Activated T-helper 1 cell treated with anti-CD3 and anti-CD28 coated beads, Interleukin-12 subunit alpha, Interleukin-12 subunit beta, Interleukin-2, Interleukin-4 antibody, amounts not matched to agents 30 ng/mL and 10 ng/mL and 1 ng/mL, durations not matched to agents 14 hours and 24 hours and 36 hours (primary cell): ENCODE measurements around the gene OTUD5. TPM values are rescaled to one million over a fixed set of nuclear protein-coding genes. Genes with fewer than 3 reads are reported as not detected.

ENCODE experiments used
- DNase-seq: peaks from one replicate; pipeline ENCODE4 v3.0.0; 2021; ENCODE audit warnings: low spot score
- H3K27ac Mint-ChIP-seq: one replicate; pipeline ENCODE4 v1.8.0; 2021; ENCODE audit warnings: mild to moderate bottlenecking, mixed read lengths
- H3K27me3 Mint-ChIP-seq: one replicate; pipeline ENCODE4 v1.8.0; 2022; ENCODE audit warnings: mild to moderate bottlenecking, moderate library complexity, mixed read lengths; ENCODE audit not compliant: insufficient read depth
- H3K36me3 Mint-ChIP-seq: one replicate; pipeline ENCODE4 v1.8.0; 2021; ENCODE audit warnings: low read depth, mixed read lengths
- H3K4me1 Mint-ChIP-seq: one replicate; pipeline ENCODE4 v1.8.0; 2021; ENCODE audit warnings: low read depth, mixed read lengths
- H3K4me3 Mint-ChIP-seq: one replicate; pipeline ENCODE4 v1.8.0; 2021; ENCODE audit warnings: mild to moderate bottlenecking, moderate library complexity, mixed read lengths
- H3K9me3 Mint-ChIP-seq: one replicate; pipeline ENCODE4 v1.8.0; 2021; ENCODE audit warnings: mixed read lengths
- intact Hi-C: fragments of 100-400 bp; cut with micrococcal nuclease; formaldehyde crosslinking; loops from one replicate; pipeline ENCODE4 v1.15.1; 2024
- total RNA-seq: library from RNA; stranded (reverse); gene quantifications from 2 replicates; pipeline ENCODE4 v1.2.3, GENCODE V29; 2022

OTUD5 gene
- total RNA-seq, 1 donor from 2014 or later, result 84.1 TPM

DNA sequence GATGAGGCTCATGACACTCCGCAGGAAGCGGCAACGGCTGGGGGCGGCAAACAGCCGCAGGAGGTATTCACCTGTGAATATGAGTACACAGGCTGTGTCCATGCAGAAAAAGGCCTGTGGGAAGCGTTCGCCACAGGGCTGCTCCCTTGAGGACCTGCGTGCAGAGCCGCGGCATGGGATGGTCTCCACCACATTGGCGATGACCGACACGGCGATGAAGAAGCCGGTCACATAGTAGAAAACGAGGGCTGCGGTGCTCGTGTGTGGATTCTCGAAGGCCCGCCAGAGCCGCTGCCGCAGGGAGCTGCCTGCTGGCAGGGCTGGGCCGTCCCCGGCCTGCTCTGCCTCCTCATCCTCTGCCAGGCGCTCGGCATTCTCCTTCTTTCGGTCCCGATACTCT is 12.1 kb upstream of the OTUD5 start:
- H3K4me1 Mint-ChIP-seq, result peaks cover 10% of the 10 kb centered on the region
- DNase-seq, result no peak
- no peak overlapping the region for H3K27ac Mint-ChIP-seq
- peaks cover 10% of the 10 kb centered on the region for H3K36me3 Mint-ChIP-seq
- intact Hi-C loops, result no loop called here
- H3K4me3 Mint-ChIP-seq, result no peak overlapping the region
- no peaks in the 10 kb centered on the region for H3K27me3 Mint-ChIP-seq
- no peaks in the 10 kb centered on the region for H3K9me3 Mint-ChIP-seq

DNA sequence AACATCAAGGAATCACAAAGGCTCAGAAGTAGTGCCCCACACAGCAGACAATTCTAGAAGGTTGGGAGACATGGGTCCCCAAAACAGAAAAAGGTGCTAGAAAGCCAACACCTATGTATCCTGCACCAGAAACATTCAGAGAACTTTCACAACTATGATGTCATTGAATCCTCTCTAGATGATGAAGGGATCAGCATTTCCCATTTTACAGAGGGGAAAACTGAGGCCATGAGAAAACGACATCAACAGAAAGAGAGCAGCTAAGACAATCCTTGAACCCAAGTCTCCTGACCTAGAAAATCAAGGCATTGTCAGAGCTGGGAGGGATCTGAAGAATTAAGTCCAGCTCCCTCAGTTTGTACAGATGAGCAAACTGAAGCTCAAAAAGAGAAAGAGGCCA is 11.0 kb upstream of the OTUD5 start:
- H3K4me3 Mint-ChIP-seq, result no peak overlapping the region
- H3K36me3 Mint-ChIP-seq, result peaks cover 14% of the 10 kb centered on the region
- DNase-seq, result no peak
- H3K27ac Mint-ChIP-seq, result no peak overlapping the region
- intact Hi-C loops, result no loop called here
- no peaks in the 10 kb centered on the region for H3K27me3 Mint-ChIP-seq
- H3K9me3 Mint-ChIP-seq, result no peaks in the 10 kb centered on the region
- peaks cover 9% of the 10 kb centered on the region for H3K4me1 Mint-ChIP-seq

DNA sequence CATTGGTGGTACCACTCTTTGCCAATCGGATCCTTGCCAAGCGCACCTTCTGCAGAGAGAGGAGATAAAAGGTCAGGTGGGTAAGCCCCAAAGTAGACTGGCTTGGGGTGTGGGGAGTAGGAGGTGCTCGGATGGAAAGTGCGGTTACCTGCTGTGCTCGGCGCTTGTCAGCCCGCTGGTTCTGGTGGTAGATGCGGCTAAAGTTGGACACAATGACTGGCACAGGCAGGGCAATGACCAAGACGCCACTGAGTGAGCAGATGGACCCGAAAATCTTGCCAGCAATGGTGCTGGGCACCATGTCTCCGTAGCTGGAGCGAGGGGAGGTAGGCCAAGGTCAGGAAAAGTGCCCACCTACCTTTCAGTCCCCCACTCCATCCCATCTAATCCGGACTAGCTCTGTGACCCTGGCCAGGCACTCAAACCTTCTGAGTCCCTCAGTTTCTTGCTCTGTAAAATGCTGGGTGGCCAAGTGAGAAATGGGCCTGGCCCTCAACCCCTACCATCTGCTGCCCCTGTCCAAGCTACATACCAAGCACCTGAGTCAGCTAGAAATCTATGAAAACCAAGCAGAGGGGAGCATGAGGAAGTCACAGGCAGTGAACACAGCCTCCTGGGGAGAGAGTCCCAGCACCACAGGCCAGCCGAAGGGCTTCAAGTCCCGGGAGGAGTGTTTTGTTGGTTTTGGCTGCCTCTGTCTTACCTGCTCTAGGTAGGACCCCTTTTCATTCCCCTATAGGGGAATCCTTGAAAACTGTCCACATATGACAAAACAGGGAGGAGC is 9.6 kb upstream of the OTUD5 start:
- no peak overlapping the region for H3K27ac Mint-ChIP-seq
- H3K9me3 Mint-ChIP-seq, result no peaks in the 10 kb centered on the region
- H3K36me3 Mint-ChIP-seq, result peaks cover 10% of the 10 kb centered on the region
- intact Hi-C loops, result no loop called here
- no peak for DNase-seq
- no peaks in the 10 kb centered on the region for H3K4me1 Mint-ChIP-seq
- H3K27me3 Mint-ChIP-seq, result no peaks in the 10 kb centered on the region
- H3K4me3 Mint-ChIP-seq, result no peak overlapping the region

DNA sequence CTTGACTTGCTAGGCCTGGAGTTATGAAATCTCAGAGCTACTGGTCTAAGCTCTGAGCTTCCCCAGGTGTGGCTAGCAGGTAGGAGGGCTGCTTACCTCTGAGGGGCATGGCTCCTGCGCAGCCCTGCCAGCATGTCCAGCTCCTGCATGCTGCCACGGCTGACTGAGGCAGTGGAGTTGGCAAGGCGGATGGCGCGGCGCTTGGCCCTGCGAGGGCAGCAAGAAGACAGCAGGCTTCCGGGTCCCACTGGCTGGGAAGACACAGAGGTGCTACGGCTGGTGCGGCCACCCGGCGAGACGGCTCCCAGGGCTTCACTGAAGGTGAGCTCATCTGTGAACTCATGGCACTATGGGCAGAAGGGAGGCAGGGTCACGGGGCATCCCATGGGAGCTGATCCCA is 8.6 kb upstream of the OTUD5 start:
- no peak for DNase-seq
- intact Hi-C loops, result no loop called here
- H3K27me3 Mint-ChIP-seq, result no peaks in the 10 kb centered on the region
- H3K9me3 Mint-ChIP-seq, result no peaks in the 10 kb centered on the region
- H3K4me3 Mint-ChIP-seq, result no peak overlapping the region
- no peaks in the 10 kb centered on the region for H3K4me1 Mint-ChIP-seq
- no peak overlapping the region for H3K27ac Mint-ChIP-seq
- peaks cover 10% of the 10 kb centered on the region for H3K36me3 Mint-ChIP-seq

DNA sequence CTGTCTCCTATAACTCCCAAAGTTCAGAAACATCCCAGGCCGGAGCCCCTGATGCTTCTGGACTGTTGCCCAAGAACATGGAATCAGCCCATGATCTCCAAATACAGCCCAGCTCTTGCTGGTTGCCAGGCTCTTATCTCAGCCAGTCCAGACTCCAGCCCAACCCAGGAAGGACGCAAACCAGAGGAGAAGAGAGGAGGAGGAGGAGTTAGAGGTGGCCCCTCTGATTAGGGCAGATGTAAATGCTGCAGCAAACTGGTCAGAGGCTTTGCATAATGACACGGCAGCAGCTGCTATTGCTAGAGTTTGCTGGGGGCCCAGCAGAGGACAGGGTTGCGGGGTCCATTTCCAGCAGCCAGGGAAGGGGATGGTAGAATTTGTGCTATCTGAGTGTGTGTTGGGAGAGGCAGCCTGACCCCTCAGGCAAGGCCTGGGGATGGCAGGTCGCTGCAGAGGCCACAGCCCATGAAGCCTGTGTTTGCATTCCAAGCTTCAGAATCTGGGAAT is 4.2 kb upstream of the OTUD5 start:
- Mint-ChIP-seq H3K27me3 (no peaks in the 10 kb centered on the region), H3K36me3 (peaks cover 12% of the 10 kb centered on the region), H3K27ac (no peak overlapping the region), H3K4me1 (peaks cover 19% of the 10 kb centered on the region), H3K4me3 (no peak overlapping the region), H3K9me3 (no peaks in the 10 kb centered on the region)
- intact Hi-C loops, result no loop called here
- no peak for DNase-seq

DNA sequence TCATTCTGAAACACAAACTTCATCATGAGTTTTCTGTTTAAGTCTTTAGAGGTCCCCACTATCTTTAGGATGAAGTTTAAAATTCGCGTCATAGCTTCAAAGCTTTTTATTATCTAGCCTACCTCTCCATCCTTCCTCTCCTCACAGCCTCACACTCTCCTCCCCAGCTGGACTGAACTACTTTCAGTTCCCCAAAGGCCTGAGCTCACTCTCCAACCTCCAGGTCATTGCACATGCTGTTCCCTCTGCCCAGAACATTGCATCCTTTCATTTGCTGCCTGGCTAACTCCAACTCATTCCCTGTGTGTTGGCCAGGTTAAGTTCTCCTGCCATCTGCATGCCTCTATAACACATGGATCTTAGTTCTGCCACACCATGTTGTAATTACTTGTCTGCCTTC is 2.9 kb upstream of the OTUD5 start:
- intact Hi-C loops, result no loop called here
- Mint-ChIP-seq H3K36me3 (peaks cover 13% of the 10 kb centered on the region), H3K4me1 (peaks cover 25% of the 10 kb centered on the region)

DNA sequence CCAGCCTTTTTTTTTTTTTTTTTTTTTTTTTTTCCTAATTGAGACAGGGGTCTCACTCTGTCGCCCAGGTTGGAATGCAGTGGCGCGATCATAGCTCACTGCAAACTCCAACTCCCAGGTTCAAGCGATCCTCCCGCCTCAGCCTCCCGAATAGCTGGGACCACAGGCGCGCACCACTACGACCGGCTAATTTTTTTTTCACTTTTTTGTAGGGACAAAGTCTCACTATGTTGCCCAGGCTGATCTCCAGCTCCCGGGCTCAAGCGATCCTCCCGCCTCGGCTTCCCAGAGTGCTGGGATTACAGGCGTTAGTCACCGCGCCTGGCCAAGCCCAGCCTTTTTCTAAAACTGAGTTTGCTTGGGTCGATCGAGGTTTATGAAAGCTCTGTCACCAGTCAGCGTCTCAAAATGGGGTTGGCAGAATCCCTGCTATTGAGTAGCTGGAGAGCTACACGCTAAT is 1.3 kb upstream of the OTUD5 start:
- intact Hi-C loops, result loop anchor here (1.0 kb wide), 6 partner anchors 39 to 361 kb away; partner anchors contain the start of genes GRIPAP1, PIM2, TFE3 and WDR13
- no peaks in the 10 kb centered on the region for H3K27me3 Mint-ChIP-seq
- H3K27ac Mint-ChIP-seq, result peak overlapping the region; percentile 100
- H3K36me3 Mint-ChIP-seq, result peaks cover 15% of the 10 kb centered on the region
- H3K9me3 Mint-ChIP-seq, result no peaks in the 10 kb centered on the region
- peak; percentile 2 for DNase-seq
- H3K4me1 Mint-ChIP-seq, result peaks cover 33% of the 10 kb centered on the region
- H3K4me3 Mint-ChIP-seq, result peak overlapping the region; percentile 98

More for the DNA sequence above, 2.9 kb upstream of the OTUD5 start:
- DNase-seq, result no peak
- no peaks in the 10 kb centered on the region for H3K27me3 Mint-ChIP-seq
- peak overlapping the region; percentile 72 for H3K27ac Mint-ChIP-seq
- H3K9me3 Mint-ChIP-seq, result no peaks in the 10 kb centered on the region
- peak overlapping the region; percentile 98 for H3K4me3 Mint-ChIP-seq

DNA sequence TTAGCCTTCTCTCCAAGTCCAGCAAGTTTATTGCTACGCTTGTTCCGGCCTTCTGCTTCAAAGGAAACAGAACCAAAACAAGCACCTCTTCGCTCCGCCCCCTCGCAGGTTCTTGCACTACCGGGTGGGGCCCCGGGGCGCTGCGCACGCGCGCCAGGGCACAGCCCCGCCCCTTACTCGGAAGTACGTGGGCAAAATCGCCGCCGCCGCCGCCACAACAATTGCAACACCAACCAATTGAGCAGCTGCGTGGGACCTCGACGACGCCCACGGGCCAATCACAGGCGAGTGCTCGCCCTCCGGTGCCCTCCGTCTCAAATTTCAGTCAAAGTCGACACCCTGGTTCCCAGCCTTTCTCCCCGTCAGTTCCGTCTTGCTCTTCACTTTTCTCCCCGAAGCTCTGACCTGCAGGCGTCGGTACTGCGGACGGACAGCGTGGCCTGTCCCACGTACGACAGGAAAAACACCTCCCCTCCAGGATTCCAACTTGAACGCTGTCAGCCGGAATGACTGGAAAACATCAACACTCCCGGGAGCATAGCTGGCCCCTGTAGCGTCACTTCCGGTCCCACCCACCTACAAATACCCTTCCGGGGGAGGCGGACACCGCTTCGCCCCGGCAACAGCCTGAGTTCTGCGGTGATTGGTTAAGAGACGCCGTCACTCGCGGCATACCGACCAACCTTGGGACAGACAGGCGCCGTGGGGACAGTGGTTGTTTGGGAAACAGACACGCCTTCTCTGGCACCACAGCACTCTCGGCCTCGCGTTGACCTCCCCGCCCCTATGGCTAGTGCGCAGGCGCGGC is 624 bp upstream of the OTUD5 start:
- H3K27ac Mint-ChIP-seq, result peak overlapping the region; percentile 100
- H3K27me3 Mint-ChIP-seq, result no peaks in the 10 kb centered on the region
- H3K4me1 Mint-ChIP-seq, result peaks cover 33% of the 10 kb centered on the region
- intact Hi-C loops, result loop anchor here (1.0 kb wide), 8 partner anchors 21 to 361 kb away; partner anchors contain the start of genes GRIPAP1, PIM2, TFE3 and WDR13
- peak overlapping the region; percentile 98 for H3K4me3 Mint-ChIP-seq
- H3K9me3 Mint-ChIP-seq, result no peaks in the 10 kb centered on the region
- DNase-seq, result peak; percentile 90
- H3K36me3 Mint-ChIP-seq, result peaks cover 13% of the 10 kb centered on the region

DNA sequence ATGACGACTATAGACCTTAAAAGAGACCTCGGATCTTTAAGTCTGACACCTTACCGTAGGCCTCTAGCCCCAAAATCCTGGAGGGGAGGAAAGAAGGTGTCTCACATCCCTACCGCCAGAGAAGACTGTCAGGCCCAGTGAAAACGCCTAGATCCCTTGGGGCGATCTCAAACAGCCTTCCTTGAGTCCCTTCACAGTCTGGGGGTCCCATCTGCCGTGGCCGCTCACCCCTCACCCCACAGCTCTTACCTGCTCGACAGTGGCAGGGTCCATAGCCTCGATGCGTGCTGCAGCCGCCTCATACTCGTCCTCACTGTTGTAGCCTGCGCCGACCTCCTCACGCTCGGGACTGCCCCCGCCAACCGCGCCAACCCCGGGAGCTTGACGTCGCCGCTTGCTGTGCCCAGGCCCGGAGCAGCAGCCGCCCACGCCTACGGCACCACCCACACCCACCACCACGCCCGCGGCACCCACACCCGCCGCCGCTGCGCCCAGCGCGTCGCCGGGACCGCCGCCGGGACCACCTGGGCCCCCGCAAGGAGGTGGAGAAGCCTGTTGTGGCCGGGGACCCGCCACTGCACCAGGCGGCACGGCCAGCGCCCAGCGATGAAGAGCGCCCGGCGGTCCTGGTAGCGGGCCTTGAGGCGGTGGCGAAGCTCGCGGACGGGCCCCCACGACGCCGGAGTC is 536 bp downstream of the OTUD5 start:
- Mint-ChIP-seq H3K27me3 (no peaks in the 10 kb centered on the region), H3K4me1 (peaks cover 45% of the 10 kb centered on the region), H3K9me3 (no peaks in the 10 kb centered on the region), H3K4me3 (peak overlapping the region; percentile 85), H3K27ac (peak overlapping the region; percentile 80), H3K36me3 (peaks cover 20% of the 10 kb centered on the region)
- intact Hi-C loops, result loop anchor here (1.0 kb wide), 2 partner anchors 20 to 281 kb away; no protein-coding TSS in a partner anchor
- DNase-seq, result peak; percentile 35

DNA sequence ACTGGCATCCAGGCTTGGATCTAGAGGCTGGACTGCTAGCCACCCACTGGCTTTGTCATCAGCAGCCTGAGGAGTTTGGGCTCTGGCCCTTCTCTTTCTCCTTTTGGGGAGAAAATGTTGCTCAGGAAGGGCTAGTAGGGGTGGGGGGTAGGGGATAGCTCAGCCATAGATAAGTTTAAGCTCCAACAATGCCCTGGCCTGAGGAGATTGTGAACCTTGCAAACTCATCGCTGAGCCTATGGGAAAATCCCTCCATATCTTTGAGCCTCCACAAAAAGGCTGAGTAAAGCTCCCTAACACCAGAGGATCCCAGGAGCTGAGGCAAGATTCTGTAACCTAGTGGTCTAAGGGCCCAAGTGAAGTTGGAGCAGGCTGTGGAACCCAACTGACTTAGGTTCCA is 8.8 kb downstream of the OTUD5 start:
- DNase-seq, result no peak
- H3K27ac Mint-ChIP-seq, result no peak overlapping the region
- H3K27me3 Mint-ChIP-seq, result no peaks in the 10 kb centered on the region
- H3K9me3 Mint-ChIP-seq, result no peaks in the 10 kb centered on the region
- H3K4me1 Mint-ChIP-seq, result peaks cover 24% of the 10 kb centered on the region
- peaks cover 13% of the 10 kb centered on the region for H3K36me3 Mint-ChIP-seq
- H3K4me3 Mint-ChIP-seq, result no peak overlapping the region
- intact Hi-C loops, result loop anchor here (5.0 kb wide), 1 partner anchor 301 kb away; no protein-coding TSS in a partner anchor

DNA sequence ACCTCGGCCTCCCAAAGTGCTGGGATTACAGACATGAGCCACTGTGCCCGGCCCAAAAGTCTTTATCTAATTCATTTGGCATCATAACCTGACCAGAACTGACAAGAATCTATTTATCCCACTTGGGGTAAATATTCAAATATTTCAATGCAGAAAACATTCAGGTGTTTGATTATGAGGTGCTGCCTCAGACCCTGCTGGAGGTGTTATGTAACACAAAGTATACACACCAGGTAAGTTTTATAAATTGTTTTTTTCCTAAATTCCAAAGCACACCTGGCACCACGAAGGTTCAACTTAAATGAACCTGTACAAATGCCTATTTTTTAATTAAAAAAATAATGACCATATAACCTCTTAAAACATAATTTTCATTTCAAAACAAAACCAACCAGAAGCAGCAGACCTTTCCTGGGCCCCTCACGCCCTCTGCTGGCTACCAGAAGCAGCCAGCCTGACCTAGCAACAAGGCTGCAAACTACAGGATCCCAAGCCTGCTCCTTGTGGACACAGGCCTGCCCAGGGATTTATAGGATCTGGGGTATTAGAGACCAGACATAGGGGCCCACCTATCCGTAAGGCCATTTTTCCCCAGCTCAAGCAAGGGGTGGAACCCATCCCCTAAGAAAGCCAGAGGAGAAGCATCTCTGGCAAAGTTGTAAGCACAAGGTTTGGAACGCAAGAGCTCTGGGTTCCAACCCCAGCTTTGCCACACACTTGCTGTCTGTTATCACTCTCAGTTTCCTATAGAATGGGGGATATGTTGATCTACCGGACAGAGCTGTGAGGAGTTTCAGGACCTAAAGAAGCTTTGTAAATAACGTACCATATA is 11.7 kb downstream of the OTUD5 start:
- no peak for DNase-seq
- Mint-ChIP-seq H3K4me3 (peak overlapping the region; percentile 17), H3K36me3 (peaks cover 26% of the 10 kb centered on the region), H3K4me1 (peaks cover 33% of the 10 kb centered on the region), H3K9me3 (no peaks in the 10 kb centered on the region), H3K27ac (no peak overlapping the region), H3K27me3 (no peaks in the 10 kb centered on the region)
- intact Hi-C loops, result loop anchor here (1.0 to 5.0 kb wide), 3 partner anchors 8 to 298 kb away; no protein-coding TSS in a partner anchor

DNA sequence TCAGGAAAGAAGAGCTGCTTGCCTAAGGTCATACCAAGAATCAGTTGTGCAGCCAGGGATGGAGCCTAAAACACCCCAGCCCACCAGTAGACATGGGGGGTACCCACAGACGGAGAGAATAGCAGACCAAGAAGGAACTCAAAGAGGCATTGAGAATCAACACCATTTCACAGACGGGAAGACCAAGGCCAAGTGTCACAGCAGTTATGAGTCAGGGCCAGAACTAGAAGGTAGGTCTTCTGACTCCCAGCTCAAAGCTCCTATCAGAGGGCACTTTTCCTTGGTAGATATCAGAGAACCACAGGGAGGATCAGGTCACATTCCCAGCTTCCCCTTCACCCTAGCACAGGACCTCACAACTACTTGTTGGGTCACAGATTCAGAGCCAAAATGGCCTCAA is 14.5 kb downstream of the OTUD5 start:
- intact Hi-C loops, result no loop called here
- Mint-ChIP-seq H3K4me1 (peaks cover 58% of the 10 kb centered on the region), H3K36me3 (peaks cover 31% of the 10 kb centered on the region), H3K27me3 (no peaks in the 10 kb centered on the region), H3K27ac (peak overlapping the region; percentile 93), H3K4me3 (peak overlapping the region; percentile 69), H3K9me3 (no peaks in the 10 kb centered on the region)
- DNase-seq, result no peak
